HG03139 (cell line): Measurements from ENCODE around the gene AP3B1.

Source experiments
- ATAC-seq: cut with Tn5 transposase; IDR thresholded peaks from one replicate; pipeline ENCODE4 v1.9.1; 2021; ENCODE audit not compliant: unreplicated experiment

Gene AP3B1, protein sequence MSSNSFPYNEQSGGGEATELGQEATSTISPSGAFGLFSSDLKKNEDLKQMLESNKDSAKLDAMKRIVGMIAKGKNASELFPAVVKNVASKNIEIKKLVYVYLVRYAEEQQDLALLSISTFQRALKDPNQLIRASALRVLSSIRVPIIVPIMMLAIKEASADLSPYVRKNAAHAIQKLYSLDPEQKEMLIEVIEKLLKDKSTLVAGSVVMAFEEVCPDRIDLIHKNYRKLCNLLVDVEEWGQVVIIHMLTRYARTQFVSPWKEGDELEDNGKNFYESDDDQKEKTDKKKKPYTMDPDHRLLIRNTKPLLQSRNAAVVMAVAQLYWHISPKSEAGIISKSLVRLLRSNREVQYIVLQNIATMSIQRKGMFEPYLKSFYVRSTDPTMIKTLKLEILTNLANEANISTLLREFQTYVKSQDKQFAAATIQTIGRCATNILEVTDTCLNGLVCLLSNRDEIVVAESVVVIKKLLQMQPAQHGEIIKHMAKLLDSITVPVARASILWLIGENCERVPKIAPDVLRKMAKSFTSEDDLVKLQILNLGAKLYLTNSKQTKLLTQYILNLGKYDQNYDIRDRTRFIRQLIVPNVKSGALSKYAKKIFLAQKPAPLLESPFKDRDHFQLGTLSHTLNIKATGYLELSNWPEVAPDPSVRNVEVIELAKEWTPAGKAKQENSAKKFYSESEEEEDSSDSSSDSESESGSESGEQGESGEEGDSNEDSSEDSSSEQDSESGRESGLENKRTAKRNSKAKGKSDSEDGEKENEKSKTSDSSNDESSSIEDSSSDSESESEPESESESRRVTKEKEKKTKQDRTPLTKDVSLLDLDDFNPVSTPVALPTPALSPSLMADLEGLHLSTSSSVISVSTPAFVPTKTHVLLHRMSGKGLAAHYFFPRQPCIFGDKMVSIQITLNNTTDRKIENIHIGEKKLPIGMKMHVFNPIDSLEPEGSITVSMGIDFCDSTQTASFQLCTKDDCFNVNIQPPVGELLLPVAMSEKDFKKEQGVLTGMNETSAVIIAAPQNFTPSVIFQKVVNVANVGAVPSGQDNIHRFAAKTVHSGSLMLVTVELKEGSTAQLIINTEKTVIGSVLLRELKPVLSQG

GRCh38 chr5:78294248-78295034 is at the start of gene AP3B1:
AP3B1 (minus strand) TSS chr5:78294698; CDS start chr5:78294579, 119 bp downstream.
- peak; percentile 82 for ATAC-seq

GRCh38 chr5:78341440-78341839 is 46.9 kb upstream of the AP3B1 start:
- no peak for ATAC-seq

GRCh38 chr5:78339617-78340436 is 45.3 kb upstream of the AP3B1 start:
- no peak for ATAC-seq

DNA sequence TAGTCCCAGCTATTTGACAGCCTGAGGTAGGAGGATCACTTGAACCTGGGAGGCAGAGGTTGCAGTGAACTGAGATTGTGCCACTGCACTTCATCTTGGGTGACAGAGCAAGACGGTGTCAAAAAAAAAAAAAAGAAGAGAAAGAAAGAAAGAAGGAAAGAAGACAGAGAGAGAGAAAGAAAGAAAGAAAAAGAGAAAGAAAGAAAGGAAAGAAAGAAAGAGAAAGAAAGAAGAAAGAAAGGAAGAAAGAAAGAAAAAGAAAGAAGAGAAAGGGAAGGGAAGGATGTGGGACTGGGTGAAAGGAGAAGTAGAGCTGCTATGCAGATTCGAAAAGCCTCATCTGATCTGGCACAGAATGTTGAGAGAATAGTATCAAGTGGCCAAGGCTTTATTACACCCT is 42.2 kb upstream of the AP3B1 start:
- no peak for ATAC-seq

- ATAC-seq: no peak
Observed at GRCh38 chr5:78335976-78336375, 41.5 kb upstream of the AP3B1 start.

DNA sequence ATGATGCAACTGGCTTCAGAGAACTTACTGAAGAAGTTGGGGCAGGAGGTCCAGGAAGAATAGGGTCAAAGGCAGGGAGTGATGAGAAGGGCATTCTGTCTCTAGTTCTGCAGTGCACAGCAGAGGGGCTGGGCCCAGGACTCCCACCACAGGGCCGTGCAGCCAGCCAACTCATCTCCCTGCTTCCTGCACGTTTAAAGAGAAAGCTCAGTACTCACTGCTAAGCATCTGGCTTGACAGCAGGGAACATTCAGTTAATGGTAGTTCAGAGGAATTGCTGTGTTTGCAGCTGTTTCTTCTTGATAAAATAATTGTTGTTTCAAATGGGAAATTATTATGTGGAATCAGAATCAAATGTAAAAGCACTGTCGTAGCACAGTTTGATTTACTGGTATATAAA is 40.3 kb upstream of the AP3B1 start:
- ATAC-seq: no peak

- ATAC-seq: no peak
Observed at GRCh38 chr5:78331523-78332080, 37.1 kb upstream of the AP3B1 start.

GRCh38 chr5:78328585-78329173 is 34.2 kb upstream of the AP3B1 start:
- ATAC-seq: no peak

GRCh38 chr5:78327761-78328510 is 33.4 kb upstream of the AP3B1 start:
- no peak for ATAC-seq

- no peak for ATAC-seq
Observed at GRCh38 chr5:78326930-78327329, 32.4 kb upstream of the AP3B1 start.

DNA sequence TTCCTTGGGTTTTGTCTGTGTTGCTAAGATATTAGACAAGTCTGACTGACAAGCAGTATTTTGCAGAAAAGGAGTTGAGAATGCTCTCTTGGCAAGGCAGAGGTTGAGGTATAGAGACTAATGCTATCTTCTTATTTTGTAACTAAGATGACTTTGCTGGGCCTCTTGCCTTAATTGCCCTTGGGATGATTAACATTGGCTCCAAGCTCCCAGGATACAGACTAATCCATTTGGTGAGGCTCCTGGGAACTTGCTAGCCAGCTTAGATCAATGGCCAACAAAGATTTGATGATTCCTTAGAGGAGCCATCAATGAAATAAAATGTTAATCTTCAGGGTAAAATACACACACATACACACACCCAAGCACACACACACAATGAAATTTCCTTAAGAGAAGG is 28.7 kb upstream of the AP3B1 start:
- no peak for ATAC-seq

- no peak for ATAC-seq
Observed at GRCh38 chr5:78320401-78320800, 25.9 kb upstream of the AP3B1 start.

DNA sequence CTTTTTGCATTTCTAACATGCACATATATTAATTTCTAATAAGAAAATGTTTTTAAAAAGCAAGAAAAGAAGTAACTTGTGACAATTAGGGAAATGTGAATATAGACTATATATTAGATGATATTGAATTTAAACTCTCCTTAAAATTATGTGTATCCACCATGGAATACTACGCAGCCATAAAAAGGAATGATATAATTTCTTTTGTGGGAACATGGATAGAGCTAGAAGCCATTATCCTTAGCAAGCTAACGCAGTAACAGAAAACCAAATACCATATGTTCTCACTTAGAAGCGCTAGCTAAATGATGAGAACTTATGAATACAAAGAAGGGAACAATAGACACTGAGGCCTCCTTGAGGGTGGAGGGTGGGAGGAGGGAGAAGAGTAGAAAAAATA is 23.8 kb upstream of the AP3B1 start:
- ATAC-seq: no peak

DNA sequence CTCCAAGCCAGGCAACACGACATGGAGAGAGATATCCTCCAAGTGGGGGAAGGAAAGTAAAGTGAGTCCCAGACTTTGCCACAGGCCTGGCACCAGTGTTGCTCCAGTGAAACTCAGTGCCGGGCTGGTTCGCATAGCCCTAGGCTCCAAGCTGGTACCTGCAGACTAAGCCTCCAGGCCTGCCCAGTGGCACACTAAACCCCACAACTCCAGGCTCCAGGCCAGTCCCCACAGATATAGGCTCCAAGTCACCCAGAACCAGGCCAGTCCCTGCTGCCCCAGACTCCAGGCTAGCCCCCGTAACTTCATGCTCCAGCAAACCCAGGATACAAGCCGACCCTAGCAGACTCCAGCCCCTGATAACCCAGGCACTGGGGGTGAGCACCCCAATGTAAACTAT is 23.0 kb upstream of the AP3B1 start:
- ATAC-seq: no peak

DNA sequence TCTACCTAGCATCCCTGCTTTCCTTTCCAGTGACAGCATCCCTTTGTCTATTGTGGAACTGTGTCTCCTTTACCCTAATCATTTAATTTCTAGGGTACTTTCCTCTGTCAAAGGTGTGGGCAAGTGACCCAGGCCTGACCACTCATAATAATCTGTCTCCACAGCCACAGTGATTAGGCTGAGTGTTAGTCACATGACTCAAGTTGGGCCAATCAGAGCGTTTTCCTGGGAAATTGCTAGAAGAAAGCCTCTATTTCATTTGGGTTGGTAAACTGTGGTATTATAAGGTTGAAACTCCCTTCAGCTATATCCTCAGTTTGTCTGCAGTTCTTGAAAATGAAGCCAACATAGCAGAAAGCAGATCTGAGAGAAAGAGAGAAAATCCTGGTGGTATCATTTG is 14.2 kb upstream of the AP3B1 start:
- no peak for ATAC-seq

- no peak for ATAC-seq
Observed at GRCh38 chr5:78300464-78301045, 6.1 kb upstream of the AP3B1 start.

DNA sequence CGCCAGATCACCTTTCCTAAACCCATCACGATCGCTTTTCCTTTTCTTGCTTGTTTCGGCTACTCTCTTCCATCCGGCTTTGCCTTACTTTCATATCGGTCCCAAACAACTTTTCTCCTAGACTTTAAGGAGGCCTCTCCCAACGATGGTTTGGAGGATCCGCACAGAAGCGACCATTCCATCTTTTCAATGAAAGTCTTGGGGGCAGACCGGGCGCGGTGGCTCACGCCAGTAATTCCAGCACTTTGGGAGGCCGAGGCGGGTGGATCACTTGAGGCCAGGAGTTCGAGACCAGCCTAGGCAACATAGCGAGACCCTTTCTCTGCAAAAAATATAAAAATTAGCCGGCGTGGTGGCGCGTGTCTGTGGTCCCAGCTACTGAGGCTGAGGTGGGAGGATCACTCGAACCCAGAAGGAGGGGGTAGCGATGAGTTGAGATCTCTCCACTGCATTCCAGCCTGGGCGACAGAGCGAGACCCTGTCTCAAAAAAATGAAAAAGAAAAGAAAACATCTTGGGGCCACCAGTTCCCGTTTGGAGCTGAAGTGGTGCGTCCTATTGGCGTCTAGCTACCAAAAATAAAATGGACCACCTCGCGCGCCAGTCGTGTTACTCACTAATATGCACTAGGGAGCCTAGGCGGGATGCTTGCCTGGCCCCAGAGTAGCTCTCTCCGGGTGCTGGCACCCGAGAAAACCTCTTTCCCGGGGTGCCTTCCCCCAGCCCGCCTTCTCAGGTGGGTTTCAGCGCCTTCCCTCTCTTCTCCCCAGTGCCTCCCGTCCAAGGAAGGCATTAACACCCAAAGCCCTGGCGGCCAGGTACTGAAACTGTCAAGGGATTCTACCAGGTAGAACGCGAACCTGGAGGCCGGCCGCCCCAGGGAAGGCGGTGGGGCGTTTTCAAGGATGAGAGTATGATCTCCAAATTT is 800 bp upstream of the AP3B1 start:
- no peak for ATAC-seq
